GM19043 (cell line): ENCODE data around the gene SRRM4.
"Not testable (repeated sequence)": the region's sequence is repeated elsewhere in the genome, so short reads cannot be mapped to it uniquely, and the experiment has no call there.

Experiments used
- ATAC-seq: cut with Tn5 transposase; IDR thresholded peaks from one replicate; pipeline ENCODE4 v1.9.1; 2021; ENCODE audit warnings: low read depth; ENCODE audit not compliant: unreplicated experiment

Gene SRRM4

GRCh38 chr12:119068129-119068856, 87.0 kb downstream of the SRRM4 start:
- ATAC-seq: no peak

GRCh38 chr12:119069147-119069642, 87.9 kb downstream of the SRRM4 start:
- ATAC-seq: no peak

GRCh38 chr12:119071176-119071575, 89.8 kb downstream of the SRRM4 start:
- no peak for ATAC-seq

- ATAC-seq: no peak
These were observed 90.4 kb downstream of the SRRM4 start for GRCh38 chr12:119071638-119072231.

DNA sequence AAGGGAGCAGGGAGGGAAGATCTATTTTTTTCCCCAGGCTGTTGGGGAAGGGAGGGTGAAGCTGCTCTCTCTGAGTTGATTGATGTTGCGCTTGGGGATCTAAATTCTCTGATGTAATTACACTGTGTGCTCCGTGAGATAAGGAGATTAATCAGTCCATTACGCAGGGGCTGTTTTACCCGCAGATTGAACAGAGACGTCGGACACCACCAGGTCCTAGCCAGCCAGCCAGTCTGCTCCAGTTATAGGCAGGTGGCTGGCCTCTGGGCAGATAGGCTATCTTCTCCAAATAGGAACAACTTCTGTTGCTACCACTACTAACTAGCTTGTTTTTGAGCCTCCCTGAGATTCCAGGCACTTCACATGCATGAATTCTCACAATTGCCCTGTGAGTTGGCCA, 91.1 kb downstream of the SRRM4 start:
- ATAC-seq: no peak

DNA sequence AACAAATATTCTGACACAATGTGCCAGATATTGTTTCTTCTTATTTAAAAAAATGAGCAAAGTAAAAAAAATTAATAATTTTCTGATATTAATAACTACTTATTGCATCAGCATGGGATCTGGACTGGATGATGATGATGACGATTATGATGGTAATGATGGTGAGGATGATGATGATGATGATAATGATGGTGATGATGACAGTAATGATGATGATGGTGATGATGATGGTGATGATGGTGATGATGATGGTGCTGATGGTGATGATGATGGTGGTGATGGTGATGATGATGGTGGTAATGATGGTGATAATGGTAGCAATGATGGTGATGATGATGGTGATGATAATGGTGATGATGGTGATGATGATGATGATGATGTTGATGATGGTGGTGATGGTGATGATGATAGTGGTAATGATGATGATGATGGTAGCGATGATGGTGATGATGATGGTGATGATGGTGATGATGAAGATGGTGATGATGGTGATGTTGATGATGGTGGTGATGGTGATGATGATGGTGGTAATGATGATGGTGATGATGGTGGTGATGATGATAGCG, 94.0 kb downstream of the SRRM4 start:
- ATAC-seq: no peak

DNA sequence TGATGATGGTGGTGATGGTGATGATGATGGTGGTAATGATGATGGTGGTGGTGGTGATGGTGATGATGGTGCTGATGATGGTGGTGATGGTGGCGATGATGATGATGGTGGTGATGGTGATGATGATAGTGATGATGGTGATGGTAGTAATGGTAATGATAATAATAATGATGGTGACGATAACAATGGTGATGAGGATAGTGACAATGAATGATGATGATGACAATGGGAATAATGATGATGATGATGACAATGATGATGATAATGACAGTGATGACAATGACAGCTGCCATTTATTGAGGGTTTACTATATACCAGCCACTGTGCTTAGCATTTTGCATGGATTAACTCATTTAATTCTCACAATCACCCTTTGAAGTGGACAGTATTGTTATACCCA, 94.6 kb downstream of the SRRM4 start:
- ATAC-seq: no peak

DNA sequence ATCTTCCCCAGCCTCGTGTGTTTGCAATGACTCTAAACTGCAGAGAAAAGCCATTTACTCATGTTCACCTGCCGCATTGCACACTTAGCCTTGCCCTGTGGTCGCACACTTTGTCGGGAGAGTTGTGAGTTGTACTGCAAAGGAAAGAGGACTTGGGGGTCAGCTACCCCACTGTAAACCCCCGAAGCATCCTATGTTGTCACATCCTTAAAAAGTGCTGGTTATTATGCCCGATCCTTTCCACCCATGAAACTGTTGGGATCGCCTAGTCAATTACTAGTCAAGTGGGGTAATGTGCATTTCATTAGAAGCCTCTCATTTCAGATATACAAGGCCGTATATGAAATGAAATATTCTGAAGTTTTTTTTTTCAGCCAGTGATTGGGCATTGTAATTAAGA, 98.2 kb downstream of the SRRM4 start:
- ATAC-seq: no peak

GRCh38 chr12:119082016-119082415, 100.7 kb downstream of the SRRM4 start:
- ATAC-seq: no peak

- ATAC-seq: no peak
These were observed 101.2 kb downstream of the SRRM4 start for GRCh38 chr12:119082496-119082895.

DNA sequence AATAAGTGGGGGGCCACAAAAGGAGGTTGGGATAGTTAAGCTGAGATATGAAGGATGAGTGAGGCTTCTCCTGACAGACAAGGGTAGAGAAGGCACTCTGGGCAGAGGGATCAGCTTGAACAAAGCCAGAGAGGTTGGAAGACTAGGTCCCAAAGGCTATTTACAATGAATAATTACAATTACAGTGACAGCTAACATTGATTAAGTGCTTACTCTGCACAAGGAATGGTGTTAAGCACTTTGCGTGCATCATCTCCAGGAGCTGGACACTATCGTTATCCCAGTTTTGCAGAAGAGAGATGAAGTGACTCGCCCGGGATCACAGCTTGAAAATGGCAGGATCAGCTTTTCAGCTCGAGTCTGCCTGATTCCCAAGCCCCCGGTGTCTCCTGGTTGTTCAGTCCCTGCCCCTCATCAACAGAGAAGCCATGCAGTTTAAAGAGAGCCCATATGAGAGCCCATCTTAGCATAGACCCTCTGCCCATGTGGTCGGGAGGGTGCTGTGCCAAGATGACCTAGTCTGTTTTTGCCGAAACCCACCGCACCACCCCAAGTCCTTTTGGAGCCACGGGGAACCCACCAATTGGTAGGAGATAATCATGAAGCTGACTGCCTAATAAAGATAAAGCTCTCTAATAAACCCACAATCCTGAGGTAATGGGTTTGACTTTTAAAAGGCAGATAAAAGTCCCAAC, 107.5 kb downstream of the SRRM4 start:
- ATAC-seq: no peak

GRCh38 chr12:119089380-119090013, 108.2 kb downstream of the SRRM4 start:
- no peak for ATAC-seq

- ATAC-seq: no peak
These were observed 108.9 kb downstream of the SRRM4 start for GRCh38 chr12:119090276-119090675.

DNA sequence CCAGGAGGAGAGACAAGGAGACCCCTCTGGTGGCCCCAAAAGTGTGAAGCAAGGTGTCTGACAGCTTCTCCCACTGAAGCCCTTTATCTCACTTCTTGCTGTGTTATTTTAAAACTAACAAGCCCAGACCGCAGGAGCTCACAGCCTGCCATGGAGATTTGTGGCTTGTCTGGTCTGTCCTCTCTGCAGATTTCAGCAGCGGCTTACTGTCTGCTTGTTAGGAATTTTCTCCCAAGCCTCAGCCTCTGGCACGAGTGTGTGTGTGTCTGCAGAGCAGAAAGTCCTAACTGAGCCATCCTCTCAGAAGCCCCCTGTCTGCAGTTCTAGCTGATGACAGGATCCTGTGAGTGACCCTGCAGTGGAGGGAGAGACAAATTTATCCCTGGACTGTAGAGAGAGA, 109.5 kb downstream of the SRRM4 start:
- no peak for ATAC-seq

GRCh38 chr12:119096429-119097202, 115.3 kb downstream of the SRRM4 start:
- no peak for ATAC-seq

DNA sequence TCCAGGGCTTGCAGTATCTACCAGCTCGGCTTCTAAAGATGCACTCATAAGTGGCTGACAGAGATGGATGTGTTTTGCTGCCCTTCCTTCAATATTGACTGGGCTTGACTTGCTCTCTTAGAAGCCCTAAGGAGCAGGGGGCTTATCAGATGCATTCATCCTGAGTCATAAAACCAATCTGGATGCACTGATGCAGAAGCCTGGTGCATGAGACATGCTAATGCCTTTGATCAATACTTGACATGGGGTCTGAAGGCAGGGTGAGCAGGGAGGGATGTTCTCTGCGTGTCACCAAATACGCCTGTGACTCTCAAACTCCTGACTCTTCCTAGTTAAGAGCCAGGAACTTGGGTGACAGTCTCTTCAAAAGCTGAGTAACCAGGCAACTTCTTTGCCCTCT, 119.6 kb downstream of the SRRM4 start:
- ATAC-seq: no peak

DNA sequence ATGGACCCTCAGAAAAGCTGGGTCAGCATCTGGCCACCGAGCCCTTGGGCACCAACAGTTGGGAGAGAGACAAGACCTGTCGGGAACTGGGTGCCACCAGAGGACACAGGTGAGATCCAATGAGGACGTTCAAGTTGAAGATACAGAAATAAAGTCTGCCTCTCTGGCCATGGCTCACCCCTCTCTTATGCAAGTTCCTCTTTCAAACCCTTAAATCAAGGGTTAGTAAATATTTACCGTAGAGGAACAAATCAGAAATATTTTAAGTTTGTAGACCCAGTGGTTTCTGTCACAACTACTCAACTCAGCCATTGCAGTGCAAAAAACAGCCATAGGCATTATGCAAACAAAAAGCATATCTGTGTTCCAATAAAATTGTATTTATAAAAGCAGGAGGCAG, 120.9 kb downstream of the SRRM4 start:
- ATAC-seq: no peak

GRCh38 chr12:119102714-119103113, 121.4 kb downstream of the SRRM4 start:
- no peak for ATAC-seq

DNA sequence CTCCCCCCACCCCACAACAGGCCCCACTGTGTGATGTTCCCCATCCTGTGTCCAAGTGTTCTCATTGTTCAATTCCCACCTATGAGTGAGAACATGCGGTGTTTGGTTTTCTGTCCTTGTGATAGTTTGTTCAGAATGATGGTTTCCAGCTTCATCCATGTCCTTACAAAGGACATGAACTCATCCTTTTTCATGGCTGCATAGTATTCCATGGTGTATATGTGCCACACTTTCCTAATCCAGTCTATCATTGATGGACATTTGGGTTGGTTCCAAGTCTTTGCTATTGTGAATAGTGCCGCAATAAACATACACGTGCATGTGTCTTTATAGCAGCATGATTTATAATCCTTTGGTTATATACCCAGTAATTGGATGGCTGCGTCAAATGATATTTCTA, 123.6 kb downstream of the SRRM4 start:
- ATAC-seq: not testable (repeated sequence)

DNA sequence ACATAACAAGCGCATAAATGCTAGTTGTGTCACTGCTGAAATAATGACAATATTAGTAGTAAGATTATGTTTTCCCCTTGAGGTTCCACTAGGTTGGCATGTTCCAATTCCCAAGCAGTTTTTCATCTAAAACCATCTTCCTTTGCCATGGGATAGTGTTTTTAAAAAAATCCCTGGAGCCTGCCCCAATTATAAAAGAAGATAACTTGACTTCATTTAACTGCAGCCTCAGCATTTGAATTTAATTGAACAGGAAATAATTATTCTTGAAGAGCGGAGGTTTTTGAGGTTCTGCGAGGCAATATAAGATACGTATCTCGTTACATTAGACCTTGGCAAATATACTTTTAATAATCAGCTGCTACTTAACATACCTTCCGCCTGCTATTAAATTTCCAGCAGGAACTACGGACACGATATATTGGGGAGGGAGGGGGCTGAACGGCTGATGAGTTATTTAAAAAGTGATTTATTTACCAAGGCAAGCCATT, 132.2 kb downstream of the SRRM4 start:
- no peak for ATAC-seq
